Measurements from ENCODE around the gene SLC5A3. TPM values are rescaled to one million over a fixed set of nuclear protein-coding genes. Genes with fewer than 3 reads are reported as not detected.

The SLC5A3 gene
- total RNA-seq, 2 experiments from 2014 or later, result 25.7 to 27.5 TPM

GRCh38 chr21:34039678-34040382 lies 33.5 kb upstream of the SLC5A3 start:
- ChIA-PET CTCF (interaction anchor here (1.2 kb wide), 1 partner anchor 116 kb away, joined by 3 read pairs; no protein-coding TSS in a partner anchor), POLR2A (no interaction called here)
- Mint-ChIP-seq H3K4me3 (no peak overlapping the region), H3K9me3 (peaks cover 4% of the 10 kb centered on the region), H3K27ac (no peak overlapping the region), H3K4me1 (ENCODE audit: low read depth) (no peaks in the 10 kb centered on the region), H3K27me3 (no peaks in the 10 kb centered on the region), H3K36me3 (no peaks in the 10 kb centered on the region)
- no peak for DNase-seq
- intact Hi-C loops (cut with micrococcal nuclease), result no loop called here

DNA sequence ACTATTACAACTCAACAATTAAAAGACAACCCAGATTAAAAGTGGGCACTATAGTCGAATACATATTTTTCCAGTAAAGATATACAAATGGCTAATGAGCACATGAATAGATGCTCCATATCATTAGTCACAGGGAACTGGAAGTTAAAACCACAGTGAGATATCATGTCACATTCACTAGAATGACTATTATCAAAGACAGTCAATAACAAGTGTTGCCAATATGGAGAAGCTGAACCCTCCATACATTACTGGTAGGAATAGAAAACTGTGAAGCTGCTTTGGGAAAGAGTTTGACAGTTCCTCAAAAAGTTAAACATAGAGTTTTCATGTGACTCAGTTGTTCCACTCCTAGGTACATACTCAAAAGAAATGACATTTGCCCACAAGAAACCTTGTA lies 30.6 kb upstream of the SLC5A3 start:
- ChIA-PET POLR2A (no interaction called here), CTCF (interaction anchor here (1.2 kb wide), 1 partner anchor 30 kb away, joined by 3 read pairs; the partner anchor contains the start of genes MRPS6 and SLC5A3)
- Mint-ChIP-seq H3K27ac (no peak overlapping the region), H3K9me3 (no peaks in the 10 kb centered on the region), H3K4me1 (ENCODE audit: low read depth) (peaks cover 9% of the 10 kb centered on the region), H3K4me3 (no peak overlapping the region), H3K36me3 (no peaks in the 10 kb centered on the region), H3K27me3 (peaks cover 2% of the 10 kb centered on the region)
- intact Hi-C loops (cut with micrococcal nuclease), result no loop called here
- no peak for DNase-seq

DNA sequence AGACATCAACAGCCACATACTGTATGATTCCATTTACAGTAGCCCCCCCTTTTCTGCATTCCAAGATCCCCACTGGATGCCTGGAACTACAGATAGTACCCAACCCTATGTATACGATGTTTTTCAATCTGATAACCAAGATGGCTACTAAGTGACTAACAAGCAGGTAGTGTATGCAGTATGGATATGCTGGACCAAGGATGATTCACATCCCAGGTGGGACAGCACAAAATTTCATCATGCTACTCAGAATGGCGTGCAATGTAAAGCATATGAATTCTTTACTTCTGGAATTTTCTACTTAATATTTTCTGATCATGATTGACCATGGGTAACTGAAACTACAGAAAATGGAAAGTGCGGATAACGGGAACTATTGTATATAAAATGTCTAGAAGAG lies 30.0 kb upstream of the SLC5A3 start:
- H3K27me3 Mint-ChIP-seq, result peaks cover 2% of the 10 kb centered on the region
- ChIA-PET POLR2A (no interaction called here), CTCF (interaction anchor here (1.2 kb wide), 1 partner anchor 30 kb away, joined by 3 read pairs; the partner anchor contains the start of genes MRPS6 and SLC5A3)
- no peak for DNase-seq
- no peak overlapping the region for H3K4me3 Mint-ChIP-seq
- no peaks in the 10 kb centered on the region for H3K36me3 Mint-ChIP-seq
- intact Hi-C loops (cut with micrococcal nuclease), result no loop called here
- H3K27ac Mint-ChIP-seq, result no peak overlapping the region
- peaks cover 9% of the 10 kb centered on the region for H3K4me1 Mint-ChIP-seq (ENCODE audit: low read depth)
- H3K9me3 Mint-ChIP-seq, result peaks cover 3% of the 10 kb centered on the region

- DNase-seq, result no peak
Measured at GRCh38 chr21:34046917-34047316, 26.5 kb upstream of the SLC5A3 start.

GRCh38 chr21:34047835-34048234 lies 25.5 kb upstream of the SLC5A3 start:
- no peak for DNase-seq
- CTCF ChIA-PET, result no interaction called here
- intact Hi-C loops (cut with micrococcal nuclease), result no loop called here
- Mint-ChIP-seq H3K27me3 (peaks cover 2% of the 10 kb centered on the region), H3K27ac (no peak overlapping the region), H3K4me3 (no peak overlapping the region), H3K36me3 (no peaks in the 10 kb centered on the region), H3K9me3 (peaks cover 3% of the 10 kb centered on the region), H3K4me1 (ENCODE audit: low read depth) (peaks cover 9% of the 10 kb centered on the region)
- POLR2A ChIA-PET, result no interaction called here

More at GRCh38 chr21:34046917-34047316, 26.5 kb upstream of the SLC5A3 start:
- Mint-ChIP-seq H3K4me3 (no peak overlapping the region), H3K27ac (no peak overlapping the region), H3K36me3 (no peaks in the 10 kb centered on the region), H3K27me3 (peaks cover 2% of the 10 kb centered on the region), H3K9me3 (peaks cover 3% of the 10 kb centered on the region), H3K4me1 (ENCODE audit: low read depth) (peaks cover 9% of the 10 kb centered on the region)
- ChIA-PET CTCF (no interaction called here), POLR2A (no interaction called here)
- intact Hi-C loops (cut with micrococcal nuclease), result no loop called here

GRCh38 chr21:34052171-34052570 lies 21.2 kb upstream of the SLC5A3 start:
- POLR2A ChIA-PET, result no interaction called here
- CTCF ChIA-PET, result no interaction called here
- H3K27me3 Mint-ChIP-seq, result no peaks in the 10 kb centered on the region

DNA sequence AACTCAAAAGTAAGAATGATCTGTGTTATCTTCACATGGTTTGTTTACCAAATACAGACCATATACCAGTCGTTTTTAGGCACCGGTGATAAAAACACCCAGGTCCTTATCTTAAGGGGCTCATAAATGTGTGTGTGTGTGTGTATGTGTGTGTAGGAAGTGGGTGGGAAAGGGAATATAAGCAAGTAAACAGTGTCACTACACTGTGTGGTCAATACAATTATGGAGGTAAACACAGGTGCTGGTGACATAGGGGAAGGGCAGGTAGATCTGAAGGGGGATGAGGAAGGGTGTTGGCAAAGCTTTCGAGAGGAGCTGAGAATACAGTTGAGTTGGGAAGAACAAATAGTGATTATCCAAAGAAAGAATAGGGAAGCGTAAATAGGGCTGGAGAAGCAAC lies 19.1 kb upstream of the SLC5A3 start:
- H3K27me3 Mint-ChIP-seq, result no peaks in the 10 kb centered on the region
- POLR2A ChIA-PET, result no interaction called here
- CTCF ChIA-PET, result no interaction called here
- no peak overlapping the region for H3K4me3 Mint-ChIP-seq
- H3K4me1 Mint-ChIP-seq (ENCODE audit: low read depth), result no peaks in the 10 kb centered on the region
- no peaks in the 10 kb centered on the region for H3K9me3 Mint-ChIP-seq
- DNase-seq, result no peak
- intact Hi-C loops (cut with micrococcal nuclease), result no loop called here
- H3K36me3 Mint-ChIP-seq, result no peaks in the 10 kb centered on the region
- H3K27ac Mint-ChIP-seq, result no peak overlapping the region

More at GRCh38 chr21:34052171-34052570, 21.2 kb upstream of the SLC5A3 start:
- Mint-ChIP-seq H3K4me3 (no peak overlapping the region), H3K4me1 (ENCODE audit: low read depth) (no peaks in the 10 kb centered on the region), H3K36me3 (no peaks in the 10 kb centered on the region), H3K9me3 (peaks cover 3% of the 10 kb centered on the region), H3K27ac (no peak overlapping the region)
- DNase-seq, result no peak
- intact Hi-C loops (cut with micrococcal nuclease), result no loop called here

GRCh38 chr21:34055615-34056014 lies 17.8 kb upstream of the SLC5A3 start:
- Mint-ChIP-seq H3K4me1 (ENCODE audit: low read depth) (no peaks in the 10 kb centered on the region), H3K27ac (peak overlapping the region; percentile 10), H3K36me3 (no peaks in the 10 kb centered on the region), H3K4me3 (no peak overlapping the region), H3K27me3 (no peaks in the 10 kb centered on the region), H3K9me3 (no peaks in the 10 kb centered on the region)
- POLR2A ChIA-PET, result interaction anchor here (1.5 kb wide), 1 partner anchor 78 kb away, joined by 3 read pairs; no protein-coding TSS in a partner anchor
- intact Hi-C loops (cut with micrococcal nuclease), result no loop called here
- CTCF ChIA-PET, result no interaction called here
- no peak for DNase-seq

- Mint-ChIP-seq H3K9me3 (no peaks in the 10 kb centered on the region), H3K27ac (no peak overlapping the region), H3K36me3 (no peaks in the 10 kb centered on the region), H3K4me1 (ENCODE audit: low read depth) (no peaks in the 10 kb centered on the region), H3K27me3 (no peaks in the 10 kb centered on the region), H3K4me3 (no peak overlapping the region)
- ChIA-PET POLR2A (no interaction called here), CTCF (interaction anchor here (1.2 kb wide), 1 partner anchor 138 kb away, joined by 3 read pairs; no protein-coding TSS in a partner anchor)
- intact Hi-C loops (cut with micrococcal nuclease), result no loop called here
- no peak for DNase-seq
Measured at GRCh38 chr21:34061983-34062382, 11.4 kb upstream of the SLC5A3 start.

- ChIA-PET POLR2A (no interaction called here), CTCF (no interaction called here)
- no peak overlapping the region for H3K27ac Mint-ChIP-seq
- H3K27me3 Mint-ChIP-seq, result no peaks in the 10 kb centered on the region
- intact Hi-C loops (cut with micrococcal nuclease), result no loop called here
- H3K9me3 Mint-ChIP-seq, result no peaks in the 10 kb centered on the region
- DNase-seq, result no peak
- no peaks in the 10 kb centered on the region for H3K36me3 Mint-ChIP-seq
- H3K4me1 Mint-ChIP-seq (ENCODE audit: low read depth), result no peaks in the 10 kb centered on the region
- H3K4me3 Mint-ChIP-seq, result no peak overlapping the region
Measured at GRCh38 chr21:34065027-34065426, 8.4 kb upstream of the SLC5A3 start.

DNA sequence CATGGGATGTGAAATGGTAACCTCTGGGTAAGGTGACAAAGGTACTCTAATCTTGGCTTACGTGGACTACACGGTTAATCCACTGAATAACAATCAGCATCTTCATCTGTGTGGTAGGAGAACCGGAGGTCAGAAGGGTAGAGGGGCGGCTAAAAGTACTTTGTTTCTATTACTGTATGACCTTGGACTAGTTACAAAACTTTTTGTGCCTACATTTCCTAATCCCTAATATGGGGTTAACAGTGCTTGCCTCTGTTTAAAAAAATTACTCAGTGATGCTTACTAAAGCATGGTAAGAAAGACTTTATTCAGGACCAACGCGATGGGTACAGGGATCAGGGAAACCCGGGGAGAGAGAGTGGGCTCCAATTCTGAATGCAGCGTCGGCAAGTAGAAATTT lies 1.7 kb upstream of the SLC5A3 start:
- H3K27ac Mint-ChIP-seq, result no peak overlapping the region
- H3K4me3 Mint-ChIP-seq, result peak overlapping the region; percentile 70
- H3K9me3 Mint-ChIP-seq, result no peaks in the 10 kb centered on the region
- CTCF ChIA-PET, result interaction anchor here (1.4 to 1.6 kb wide), 2 partner anchors 140 to 148 kb away, joined by 3 to 4 read pairs; no protein-coding TSS in a partner anchor
- peaks cover 22% of the 10 kb centered on the region for H3K36me3 Mint-ChIP-seq
- no peaks in the 10 kb centered on the region for H3K27me3 Mint-ChIP-seq
- intact Hi-C loops (cut with micrococcal nuclease), result loop anchor here (10.0 kb wide), 1 partner anchor 427 kb away; the partner anchor contains the start of genes CRYZL1 and ITSN1
- POLR2A ChIA-PET, result no interaction called here
- no peak for DNase-seq
- peaks cover 26% of the 10 kb centered on the region for H3K4me1 Mint-ChIP-seq (ENCODE audit: low read depth)

DNA sequence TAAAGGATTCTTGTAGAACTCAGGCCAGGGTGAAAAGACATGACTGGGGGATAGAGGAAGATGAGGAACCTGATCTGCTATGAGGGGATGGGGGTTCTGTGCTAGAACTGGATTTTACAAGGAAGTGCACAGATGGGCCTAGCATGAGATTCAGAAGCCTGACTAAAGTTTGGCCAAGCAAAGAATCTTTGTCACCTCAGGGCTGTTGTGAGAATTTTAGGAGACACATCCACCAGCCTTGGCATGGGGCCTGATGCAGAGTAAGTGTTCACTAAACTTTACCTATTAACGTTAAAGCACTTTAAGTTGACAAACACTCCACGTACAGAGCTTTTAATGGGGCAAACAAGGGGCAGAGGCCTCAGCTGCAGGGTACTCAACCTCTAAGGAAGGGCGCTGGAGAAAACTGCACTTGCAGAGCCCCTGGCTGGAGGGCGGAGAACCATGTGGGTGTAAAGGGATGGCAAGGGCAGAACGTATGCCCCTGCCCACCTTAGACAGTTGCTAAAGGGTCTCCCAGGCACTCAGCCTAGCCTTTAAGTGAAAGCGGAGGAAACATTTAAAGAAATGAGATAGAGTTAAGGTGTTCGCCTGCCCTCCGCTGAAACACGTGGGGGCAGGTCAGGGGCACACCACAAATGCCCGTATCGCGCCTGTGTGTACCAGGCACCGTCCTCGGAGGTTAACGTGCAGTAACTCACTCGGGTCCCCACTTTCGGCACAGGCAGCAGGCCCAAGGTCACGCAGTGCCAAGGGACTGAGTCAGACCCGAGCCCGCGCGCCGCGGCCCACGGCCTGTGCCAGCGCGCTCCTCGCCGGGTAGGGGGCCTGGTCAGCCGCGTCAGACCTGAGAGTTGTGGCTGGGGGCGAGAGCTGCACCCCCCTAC lies 990 bp upstream of the SLC5A3 start:
- Mint-ChIP-seq H3K27me3 (no peaks in the 10 kb centered on the region), H3K4me1 (ENCODE audit: low read depth) (peaks cover 33% of the 10 kb centered on the region), H3K36me3 (peaks cover 28% of the 10 kb centered on the region), H3K27ac (peak overlapping the region; percentile 75), H3K4me3 (peak overlapping the region; percentile 70), H3K9me3 (no peaks in the 10 kb centered on the region)
- ChIA-PET POLR2A (interaction anchor here (0.9 to 4.2 kb wide), 6 partner anchors 28 to 141 kb away, joined by 3 to 53 read pairs (median 6); no protein-coding TSS in a partner anchor), CTCF (interaction anchor here (0.8 to 4.1 kb wide), 6 partner anchors 20 to 275 kb away, joined by 3 to 40 read pairs (median 4); no protein-coding TSS in a partner anchor)
- intact Hi-C loops (cut with micrococcal nuclease), result loop anchor here (1.0 to 10.0 kb wide), 3 partner anchors 96 to 428 kb away; partner anchors contain the start of genes CRYZL1 and ITSN1
- peak; percentile 49 for DNase-seq

Measured in activated CD4-positive, alpha-beta memory T cell treated with anti-CD3 and anti-CD28 coated beads for 36 hours (primary cell).